ENCODE results near the gene NARS2.
"Not testable (repeated sequence)": the region's sequence is repeated elsewhere in the genome, so short reads cannot be mapped to it uniquely, and the experiment has no call there.

Gene NARS2

DNA sequence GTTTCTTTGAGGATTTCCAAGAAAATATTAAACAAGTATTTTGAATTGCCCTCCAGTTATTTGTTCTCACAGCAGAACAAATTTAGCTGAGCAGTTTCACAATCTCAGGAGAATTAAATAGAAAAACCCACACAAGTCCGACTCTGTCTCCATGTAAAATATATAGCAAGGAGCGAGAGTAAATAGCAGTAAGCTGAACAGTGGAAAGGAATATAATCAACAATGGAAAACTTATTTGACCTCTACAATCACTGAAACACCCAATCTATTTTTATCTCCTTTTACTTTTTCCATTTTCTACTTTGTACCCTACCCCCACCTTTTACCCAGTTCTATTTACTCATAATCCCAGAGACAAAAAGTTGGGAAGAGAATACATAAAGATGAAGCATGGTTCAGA, 34.4 kb downstream of the NARS2 start:
- no peak for DNase-seq

DNA sequence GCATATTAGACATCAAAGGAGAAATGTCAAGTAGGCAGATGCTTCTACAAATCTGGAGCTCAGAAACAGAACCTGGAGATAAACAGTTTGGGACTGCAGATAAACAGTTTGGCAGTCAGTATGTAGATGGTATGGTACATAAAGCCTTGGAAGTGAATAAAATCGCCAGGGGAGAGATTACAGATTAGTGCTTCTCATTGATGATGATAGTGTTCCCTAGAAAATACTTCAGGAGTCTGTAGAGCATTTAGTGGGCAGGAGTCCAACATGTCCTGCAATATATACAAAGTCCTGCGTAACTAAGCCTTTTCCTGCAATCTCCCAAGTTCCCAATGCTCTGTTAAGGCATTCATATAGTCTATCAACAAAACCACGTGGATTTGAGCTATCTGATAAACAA, 35.2 kb downstream of the NARS2 start:
- no peak for DNase-seq

DNA sequence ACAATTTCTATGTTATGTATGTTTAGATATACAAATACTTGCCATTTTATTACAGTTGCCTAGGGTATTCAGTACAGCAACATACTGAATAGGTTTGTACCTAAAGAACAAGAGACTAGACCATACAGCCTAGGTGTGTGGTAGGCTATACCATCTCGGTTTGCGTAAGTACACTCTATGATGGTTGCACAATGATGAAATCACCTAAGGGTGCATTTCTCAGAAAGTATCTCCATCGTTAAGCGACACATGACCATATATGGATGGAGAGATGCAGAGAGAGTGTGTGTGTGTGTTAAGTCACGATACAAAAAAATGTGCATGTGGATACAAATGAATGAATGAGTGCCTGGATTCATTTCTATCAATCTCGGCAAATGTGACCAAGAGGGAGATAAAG, 37.7 kb downstream of the NARS2 start:
- no peak for DNase-seq

GRCh38 chr11:78535920-78536319, 38.7 kb downstream of the NARS2 start:
- DNase-seq: no peak

GRCh38 chr11:78535027-78535426, 39.6 kb downstream of the NARS2 start:
- no peak for DNase-seq

DNA sequence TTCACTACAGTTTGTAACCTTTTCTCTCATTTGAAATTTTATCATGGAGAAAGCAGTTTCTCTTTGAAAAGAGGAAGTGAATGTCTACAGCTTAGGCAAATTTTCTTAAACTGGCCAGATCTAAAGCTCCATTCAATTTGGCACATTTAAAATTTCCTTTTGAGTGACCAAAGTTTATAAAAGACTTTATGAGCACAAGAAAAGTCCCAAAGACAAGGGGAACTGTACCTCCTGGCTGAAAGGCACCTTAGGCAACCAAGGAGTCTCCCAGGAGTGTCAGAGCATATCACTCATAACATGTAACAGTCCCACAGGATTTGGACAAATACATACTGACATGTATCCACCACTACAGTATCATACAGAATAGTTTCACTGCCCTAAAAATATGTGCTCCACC, 41.3 kb downstream of the NARS2 start:
- peak; percentile 71 for DNase-seq

GRCh38 chr11:78532991-78533390, 41.7 kb downstream of the NARS2 start:
- DNase-seq: no peak

DNA sequence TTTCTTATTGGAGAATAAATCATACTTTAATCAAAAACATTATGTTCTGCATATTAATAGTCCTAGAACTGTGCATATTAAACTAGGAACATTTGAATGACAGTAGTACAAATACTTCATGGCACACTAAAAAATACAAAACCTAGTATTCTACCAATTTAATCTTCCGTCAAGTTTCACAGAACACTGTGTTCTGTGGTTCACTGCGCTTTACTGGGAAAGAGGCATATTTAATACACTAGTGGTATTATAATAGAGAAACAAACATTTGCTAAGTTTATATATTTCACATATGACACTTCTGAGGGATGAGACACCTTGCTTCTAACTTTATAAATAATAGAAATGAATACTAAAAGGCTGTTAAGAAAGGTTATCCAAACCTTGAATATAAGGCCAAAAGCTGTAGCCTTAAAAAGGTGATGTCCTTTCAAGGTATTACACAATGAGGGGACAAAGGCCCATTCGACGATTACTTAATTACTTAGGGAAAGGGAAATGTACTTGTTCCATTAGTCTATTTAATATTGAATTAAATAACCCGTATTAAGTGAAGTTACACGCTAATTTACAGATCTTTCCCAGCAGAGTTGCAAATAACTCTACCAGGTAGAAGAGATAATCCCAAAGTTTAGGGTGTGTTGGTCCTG, 48.0 kb downstream of the NARS2 start:
- no peak for DNase-seq

DNA sequence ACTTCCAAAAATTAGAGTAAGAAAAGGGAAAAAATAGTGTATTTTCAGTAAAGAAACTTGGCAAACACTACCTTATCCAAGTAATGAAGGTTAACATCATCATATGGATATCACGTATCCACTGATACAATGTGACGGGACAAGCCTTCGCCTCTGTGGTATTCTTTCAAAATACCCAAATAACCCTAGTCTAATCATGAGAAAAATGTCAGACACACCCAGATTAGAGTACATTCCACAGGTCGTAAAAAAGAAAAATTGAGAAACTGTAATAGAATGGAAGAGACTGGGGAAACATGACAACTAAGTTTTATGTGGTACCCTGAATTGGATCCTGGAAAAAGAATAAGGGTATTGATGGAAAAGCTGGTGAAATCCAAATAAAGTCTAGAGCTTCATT, 48.9 kb downstream of the NARS2 start:
- DNase-seq: no peak

- no peak for DNase-seq
These were observed 54.4 kb downstream of the NARS2 start for GRCh38 chr11:78520230-78520629.

GRCh38 chr11:78516281-78516680, 58.4 kb downstream of the NARS2 start:
- no peak for DNase-seq

DNA sequence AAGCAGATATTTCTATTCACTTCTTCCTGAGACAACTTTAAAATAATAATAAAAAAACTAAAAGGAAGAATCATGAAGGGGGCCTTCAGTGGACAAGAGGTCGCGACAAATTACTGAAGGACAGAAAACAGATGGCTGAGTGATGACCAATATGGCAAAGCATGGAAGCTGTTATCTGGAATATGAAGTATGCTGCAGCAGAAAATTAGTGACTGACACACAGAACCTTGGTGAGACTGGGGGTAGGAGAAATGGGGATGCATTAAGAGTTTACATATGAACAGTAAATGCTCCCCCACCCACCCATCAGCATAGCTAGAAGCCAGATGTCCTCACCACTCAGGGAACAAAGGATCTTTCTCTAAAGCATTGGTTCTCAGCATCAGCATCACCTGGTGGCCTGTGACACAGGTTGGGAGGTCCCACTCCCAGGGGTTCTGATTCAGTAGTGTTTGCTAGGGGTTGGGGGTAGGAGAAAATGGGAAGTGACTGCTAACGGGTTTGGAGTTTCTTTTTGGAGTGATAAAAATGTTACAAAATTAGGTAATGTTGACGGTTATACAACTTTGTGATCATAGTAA, 59.7 kb downstream of the NARS2 start:
- no peak for DNase-seq

GRCh38 chr11:78513085-78513484, 61.6 kb downstream of the NARS2 start:
- not testable (repeated sequence) for DNase-seq

DNA sequence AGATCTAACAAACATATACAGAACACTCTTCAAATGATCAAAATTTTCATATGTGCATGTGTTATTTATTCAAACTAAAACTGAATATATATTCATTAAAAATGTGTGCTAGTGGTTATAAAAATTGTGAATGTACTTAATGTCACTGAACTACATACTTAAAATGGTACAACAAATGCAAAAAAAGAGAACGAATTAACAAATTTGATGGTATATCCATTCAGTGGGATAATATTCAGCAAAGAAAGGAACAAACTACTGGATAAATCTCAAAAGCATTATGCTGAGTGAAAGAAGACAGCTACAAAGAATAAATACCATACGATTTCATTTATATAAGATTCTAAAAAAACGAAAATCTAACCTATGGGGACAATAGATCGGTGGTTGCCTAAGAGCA, 64.1 kb downstream of the NARS2 start:
- DNase-seq: no peak

- DNase-seq: no peak
These were observed 64.6 kb downstream of the NARS2 start for GRCh38 chr11:78510025-78510596.

DNA sequence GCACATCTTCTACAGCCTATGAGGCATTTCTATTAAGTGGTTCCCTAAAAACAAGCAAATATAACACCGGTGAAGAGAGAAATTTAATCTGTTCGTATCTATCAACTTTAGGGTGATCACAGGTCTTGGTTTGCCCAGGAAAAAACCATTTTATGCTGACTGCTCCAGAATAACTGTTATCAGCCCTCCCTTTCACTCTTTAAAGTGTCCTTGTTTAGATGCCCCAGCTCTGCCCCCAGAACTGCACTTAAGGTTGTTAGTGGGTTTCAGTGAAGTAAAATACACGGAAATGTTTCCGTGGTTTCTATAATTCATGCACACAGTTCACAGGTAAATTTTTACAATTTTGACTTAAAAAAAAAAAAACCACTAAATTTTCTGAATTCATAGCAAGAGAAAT, 70.0 kb downstream of the NARS2 start:
- DNase-seq: no peak

DNA sequence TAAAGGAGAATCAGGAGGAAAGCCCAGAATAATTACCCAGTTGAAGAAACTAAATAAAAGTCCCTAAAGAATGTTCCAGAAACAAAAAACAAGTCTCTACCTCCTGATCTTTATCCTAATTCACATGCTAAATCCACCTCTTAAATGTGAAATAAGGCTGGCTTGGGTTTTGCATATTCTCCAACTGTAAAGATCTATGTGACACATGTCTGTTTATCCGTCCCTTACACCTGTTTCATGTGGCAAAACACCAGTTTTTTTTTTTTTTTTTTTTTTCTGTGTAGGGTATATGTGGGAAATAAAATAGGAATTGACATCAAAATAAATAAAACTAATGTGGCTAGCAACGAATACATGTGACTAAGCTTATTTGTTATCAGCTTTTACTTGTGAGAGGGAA, 70.5 kb downstream of the NARS2 start:
- DNase-seq: no peak

DNA sequence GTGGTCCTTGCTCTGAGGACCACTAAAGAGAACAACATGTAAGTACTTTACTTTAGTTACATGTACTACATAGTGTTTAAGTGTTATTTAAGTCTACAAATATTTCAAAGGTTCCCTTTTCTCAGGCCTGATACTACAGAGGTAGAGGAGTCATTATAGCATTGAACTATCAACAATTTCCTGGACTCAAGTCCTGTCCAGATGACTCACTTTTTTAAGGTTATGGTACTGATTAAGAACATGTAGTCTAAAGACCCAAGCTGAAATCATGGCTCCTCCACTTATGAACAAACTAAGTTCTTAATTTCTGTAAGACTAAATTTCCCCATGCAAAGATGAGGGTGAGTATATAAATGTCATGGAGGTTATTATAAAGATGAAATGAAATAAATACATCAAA, 74.7 kb downstream of the NARS2 start:
- DNase-seq: no peak

GRCh38 chr11:78497293-78497692, 77.4 kb downstream of the NARS2 start:
- DNase-seq: peak; percentile 32

DNA sequence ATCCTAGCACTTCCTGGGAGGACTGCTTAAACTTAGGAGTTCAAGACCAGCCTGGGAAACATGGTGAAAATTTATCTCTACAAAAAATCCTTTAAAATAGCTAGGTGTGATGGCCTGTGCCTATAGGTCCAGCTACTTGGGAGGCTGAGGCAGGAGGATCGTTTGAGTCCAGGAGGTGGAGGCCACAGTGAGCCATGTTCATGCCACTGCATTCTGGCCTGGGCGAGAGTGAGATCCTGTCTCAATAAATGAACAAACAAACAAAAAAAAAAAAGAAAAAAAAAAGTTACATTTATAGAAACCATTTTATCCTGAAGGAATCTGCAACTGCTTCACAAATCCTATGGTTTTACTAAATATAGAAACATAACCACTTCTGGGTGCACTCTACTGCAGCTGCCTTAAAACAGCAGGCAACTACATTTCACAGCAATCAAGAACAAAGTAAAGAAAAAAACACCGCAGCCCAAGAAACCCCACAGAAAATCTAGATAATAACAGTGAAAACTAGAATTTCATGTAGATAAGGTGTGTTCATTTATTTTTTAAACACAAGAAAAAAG, 81.2 kb downstream of the NARS2 start:
- DNase-seq: no peak

DNA sequence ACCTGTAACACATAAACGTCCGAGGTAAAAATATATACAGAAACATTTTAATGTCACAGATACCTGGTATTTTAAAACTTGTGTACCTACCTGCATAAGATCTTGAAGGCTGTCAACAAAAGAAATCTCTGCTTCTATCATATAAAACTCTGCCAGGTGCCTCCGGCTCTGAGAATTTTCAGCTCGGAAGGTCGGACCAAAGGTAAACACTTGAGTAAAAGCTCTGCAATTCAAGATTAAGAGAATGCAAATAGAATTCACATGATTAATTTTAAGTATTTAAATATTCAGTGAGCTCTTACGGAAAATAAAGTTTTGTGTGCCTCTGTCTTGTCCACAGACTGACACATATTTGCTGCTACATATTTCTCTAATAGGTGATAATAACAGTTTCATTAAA, 81.7 kb downstream of the NARS2 start:
- DNase-seq: no peak

DNA sequence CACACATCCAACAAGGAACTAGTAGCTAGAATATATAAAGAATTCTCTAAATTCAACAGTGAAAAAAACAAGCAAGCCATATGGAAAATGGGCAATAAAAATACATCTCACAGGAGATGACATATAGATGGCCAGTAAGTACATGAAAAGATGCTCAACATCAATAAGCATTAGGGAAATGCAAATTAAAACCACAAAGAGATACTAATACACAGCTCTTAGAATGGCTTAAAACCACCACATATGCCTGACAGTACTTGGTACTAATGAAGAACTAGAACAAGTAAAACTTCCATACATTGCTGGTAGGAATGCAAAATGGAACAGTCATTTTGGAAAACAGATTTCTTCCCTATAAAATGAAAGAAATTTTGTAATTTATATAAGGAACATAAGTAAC, 85.5 kb downstream of the NARS2 start:
- DNase-seq: no peak

DNA sequence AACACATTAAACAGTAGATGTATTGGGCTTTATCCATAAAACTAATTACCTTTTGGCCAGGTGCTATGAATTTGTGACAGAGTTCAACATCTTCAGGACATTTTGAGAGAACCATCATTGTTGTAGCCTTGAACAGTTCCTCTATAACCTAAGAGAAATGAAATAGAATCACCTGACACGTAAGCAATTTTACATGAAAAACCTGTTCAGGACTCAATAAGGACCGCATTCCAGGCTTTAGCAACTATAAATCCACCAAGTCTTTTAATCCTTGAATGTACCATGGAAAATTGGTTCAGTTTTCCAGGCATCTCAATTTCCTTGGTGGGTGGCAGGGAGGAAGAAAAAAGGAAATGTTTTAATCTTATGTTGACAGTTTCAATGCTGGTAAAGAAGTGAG, 96.1 kb downstream of the NARS2 start:
- no peak for DNase-seq

DNA sequence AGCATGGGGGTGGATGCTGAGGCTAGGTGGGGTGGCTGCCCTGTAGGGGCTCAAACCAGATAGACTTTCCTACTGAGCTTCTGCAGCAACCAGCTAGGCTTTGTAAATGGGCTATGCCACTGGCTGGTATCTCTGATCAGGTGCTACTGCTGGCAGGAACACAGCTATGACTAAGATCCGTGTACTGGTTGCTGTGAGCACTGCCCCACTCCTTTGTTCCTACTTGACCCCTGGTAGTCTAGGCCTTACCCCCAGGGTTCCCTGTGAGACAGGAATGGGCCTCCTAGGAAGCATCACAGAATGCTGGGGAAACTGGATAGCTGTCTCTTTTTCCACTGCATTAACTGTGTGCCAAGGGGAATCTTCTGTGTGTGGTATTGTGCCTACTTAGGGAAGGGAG, 98.6 kb downstream of the NARS2 start:
- no peak for DNase-seq

DNA sequence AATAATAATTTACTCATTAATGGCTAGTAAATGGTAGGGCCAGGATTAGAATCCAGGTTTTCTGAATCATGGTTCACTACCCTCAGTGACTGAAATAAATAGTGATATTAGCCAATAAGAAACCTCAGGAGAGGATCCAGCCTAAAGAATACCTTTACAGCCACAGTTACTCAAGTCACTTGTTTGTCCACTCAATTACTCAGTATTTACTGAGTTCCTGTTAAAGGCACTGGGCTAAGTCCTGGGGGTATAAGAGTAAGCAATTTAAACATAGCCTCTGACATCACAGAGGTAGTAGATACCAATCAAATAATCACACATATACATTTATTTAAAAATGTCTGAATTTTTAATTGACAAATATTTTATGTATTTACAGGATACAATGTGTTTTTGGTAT, 100.2 kb downstream of the NARS2 start:
- DNase-seq: no peak

All from MV-4-11 (cell line).